ENCODE data around the gene CDH16.
A peak's percentile ranks its signal among the peaks of the same experiment; 100 is the strongest.

Gene CDH16

GRCh38 chr16:66895689-66895979 is 23.1 kb downstream of the CDH16 start:
- no peak for DNase-seq

DNA sequence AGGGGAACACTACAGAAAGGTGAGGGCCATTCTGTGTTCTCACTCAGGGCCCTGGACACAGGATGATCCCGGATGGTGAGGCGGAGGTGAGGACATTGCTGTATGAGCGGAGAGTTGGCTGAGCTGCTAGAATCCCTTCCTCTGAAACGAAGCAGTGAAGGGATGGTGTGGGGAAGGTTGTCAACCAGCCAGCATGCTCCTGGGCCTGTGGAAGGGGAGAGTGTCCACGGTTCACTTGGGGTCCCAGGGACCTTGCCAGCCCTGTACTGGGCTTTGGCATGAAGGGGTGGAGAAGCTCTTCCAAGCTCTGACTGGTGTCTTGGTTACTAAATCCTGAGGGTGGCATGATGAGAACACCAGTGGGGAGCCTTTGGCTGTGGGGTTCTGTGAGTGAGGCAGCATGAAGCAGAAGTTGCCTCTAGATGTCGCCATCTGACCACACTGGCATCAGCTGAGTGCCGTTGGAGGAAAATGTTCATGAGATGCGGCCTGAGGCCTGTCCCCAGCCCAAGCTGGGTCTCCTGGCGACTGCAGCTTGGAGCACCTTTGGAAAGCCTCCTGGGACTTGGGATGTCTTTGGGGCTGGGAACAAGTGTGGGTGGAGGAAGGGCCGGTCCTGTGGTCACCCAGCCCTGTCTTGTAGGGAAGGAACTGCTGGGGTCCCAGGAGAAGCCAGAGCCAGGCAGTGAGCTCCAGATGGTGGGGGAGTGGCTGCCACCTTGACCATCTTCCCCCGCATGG is 23.6 kb downstream of the CDH16 start:
- peak; percentile 71 for DNase-seq

DNA sequence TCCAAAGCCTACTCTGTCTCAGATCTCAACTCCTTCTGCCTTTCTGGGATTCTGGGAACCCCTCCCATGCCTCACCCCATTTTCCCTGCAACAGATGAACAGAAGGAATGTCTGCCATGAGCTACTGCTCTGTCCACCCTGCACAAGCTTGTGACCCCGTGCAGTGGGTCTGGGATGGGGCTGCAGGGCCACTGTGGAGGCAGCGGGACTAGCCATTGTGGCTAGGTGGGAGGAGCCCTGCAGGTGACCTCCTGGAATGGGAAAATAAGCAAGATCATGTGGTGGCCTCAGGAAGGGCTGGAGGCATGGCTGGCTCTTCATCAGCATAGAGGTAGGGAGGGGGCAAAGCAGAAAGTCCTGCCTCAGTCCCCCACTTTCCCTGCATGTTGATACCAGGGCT is 24.6 kb downstream of the CDH16 start:
- DNase-seq, result no peak

- no peak for DNase-seq
Measured at GRCh38 chr16:66891797-66892196, 26.9 kb downstream of the CDH16 start.

GRCh38 chr16:66891360-66891759 is 27.3 kb downstream of the CDH16 start:
- no peak for DNase-seq

DNA sequence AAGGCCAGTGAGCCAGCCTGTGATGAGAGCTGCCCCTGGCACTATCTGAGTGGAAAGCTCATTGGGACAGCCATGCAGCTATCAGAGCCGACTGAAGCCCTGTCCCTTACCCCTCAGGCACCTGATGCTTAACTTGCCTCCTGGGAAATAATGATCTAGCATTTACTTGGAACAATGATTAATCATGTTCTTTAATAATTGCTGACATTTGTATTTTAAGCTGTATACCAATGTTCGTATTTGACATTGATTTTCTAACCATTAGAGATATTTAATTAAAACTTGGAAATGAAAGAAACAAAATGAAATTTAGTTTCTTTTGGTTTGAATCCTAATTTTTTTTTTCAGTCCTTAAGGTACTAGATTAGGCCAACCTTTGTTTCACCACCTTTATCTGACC is 27.9 kb downstream of the CDH16 start:
- no peak for DNase-seq

GRCh38 chr16:66889622-66890021 is 29.1 kb downstream of the CDH16 start:
- DNase-seq, result no peak

- DNase-seq, result no peak
Measured at GRCh38 chr16:66888647-66889615, 29.8 kb downstream of the CDH16 start.

DNA sequence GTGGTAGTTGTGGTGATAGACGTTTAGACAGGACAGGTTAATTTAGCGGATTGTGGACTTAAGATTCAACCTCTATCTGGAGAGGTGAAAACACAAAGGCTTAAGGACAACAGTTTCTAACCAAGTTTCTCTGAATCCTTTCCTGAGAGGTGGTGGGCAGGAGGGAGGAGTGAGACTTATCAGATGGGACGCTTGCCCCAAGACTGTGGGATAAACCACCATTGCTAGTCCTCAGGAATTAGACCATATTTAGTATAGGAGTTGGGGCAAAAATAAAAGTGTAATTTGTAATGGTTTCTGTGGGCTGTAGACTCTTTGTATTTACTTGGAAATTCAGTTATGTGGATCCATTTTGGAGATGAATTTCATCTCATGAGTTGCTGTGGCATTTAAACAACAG is 31.8 kb downstream of the CDH16 start:
- no peak for DNase-seq

- no peak for DNase-seq
Measured at GRCh38 chr16:66886321-66886720, 32.4 kb downstream of the CDH16 start.

GRCh38 chr16:66885491-66885890 is 33.2 kb downstream of the CDH16 start:
- DNase-seq, result no peak

DNA sequence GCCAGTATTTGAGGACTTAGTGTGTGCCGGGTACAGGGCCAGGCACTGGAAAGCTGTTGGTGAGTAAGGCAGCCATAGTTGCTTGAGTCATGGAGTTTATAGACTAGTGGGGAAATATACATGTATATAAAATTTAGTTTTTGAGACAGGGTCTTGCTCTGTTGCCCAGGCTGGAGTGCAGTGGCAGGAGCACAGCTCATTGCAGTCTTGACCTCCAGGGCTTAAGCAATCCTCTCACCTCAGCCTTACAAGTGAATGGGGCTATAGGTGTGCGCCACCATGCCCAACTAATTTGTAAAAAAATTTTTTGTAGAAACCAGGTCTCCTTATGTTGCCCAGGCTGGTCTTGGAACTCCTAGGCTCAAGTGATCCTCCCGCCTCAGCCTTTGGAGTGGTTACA is 36.0 kb downstream of the CDH16 start:
- no peak for DNase-seq

- DNase-seq, result no peak
Measured at GRCh38 chr16:66881964-66882508, 36.6 kb downstream of the CDH16 start.

GRCh38 chr16:66881560-66881959 is 37.1 kb downstream of the CDH16 start:
- DNase-seq, result no peak

DNA sequence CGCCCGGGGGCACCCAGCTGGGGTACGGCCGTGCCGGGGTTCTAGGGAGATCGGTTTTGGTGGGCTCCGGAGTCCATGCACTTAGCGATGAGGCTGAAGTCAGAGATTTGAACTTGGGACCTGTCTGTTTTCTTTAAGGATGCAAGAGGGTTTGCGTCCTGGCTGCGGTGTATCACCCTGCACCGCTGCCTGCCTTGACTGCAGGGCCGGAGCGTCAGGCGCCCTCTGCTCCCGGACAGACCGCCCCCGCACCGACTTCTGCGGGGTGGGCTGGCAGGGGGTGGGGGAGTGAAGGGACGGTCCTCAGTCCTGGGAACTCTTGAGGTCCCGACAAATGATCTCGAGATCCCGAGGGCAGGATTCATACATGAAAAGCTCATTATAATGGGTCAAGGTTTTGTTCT is 37.7 kb downstream of the CDH16 start:
- no peak for DNase-seq

DNA sequence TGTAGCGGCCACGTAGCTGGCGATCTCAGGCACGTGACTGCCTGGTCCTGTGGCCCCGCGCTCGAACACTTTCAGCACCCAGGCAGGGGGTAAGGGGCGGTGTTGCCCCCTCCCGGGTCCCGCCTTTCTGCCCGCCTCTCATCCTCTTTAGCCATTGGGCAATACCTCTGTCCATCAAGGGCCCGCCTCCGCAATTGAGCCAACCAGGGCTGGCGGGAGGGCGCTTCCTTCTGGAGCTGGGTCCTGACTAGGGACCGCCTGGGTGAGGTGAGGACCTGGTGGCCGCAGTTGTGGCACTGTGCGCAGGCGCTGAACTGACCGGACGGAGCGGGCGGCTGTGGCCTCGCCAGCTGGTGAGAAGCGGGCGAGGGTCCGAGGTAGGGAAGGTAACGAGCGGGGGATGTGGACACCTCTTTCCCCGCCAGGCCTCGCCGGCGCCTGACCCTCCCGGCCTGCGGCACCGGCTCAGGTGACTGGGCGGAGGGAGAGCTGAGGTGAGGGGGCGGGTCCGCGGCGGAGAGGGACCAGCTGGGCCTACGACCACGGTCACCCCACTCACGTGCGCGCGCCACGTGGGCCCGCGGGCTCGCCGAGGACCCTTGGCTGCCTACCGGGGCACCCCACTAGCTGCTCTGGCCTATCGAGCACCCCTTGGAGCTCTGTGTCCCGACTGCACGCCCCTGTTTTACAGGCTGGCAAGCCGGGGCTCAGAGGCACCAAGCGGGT is 38.2 kb downstream of the CDH16 start, which contains the start of gene PDP2:
PDP2 (plus strand) TSS at position 228 of the 726 bp plus-strand sequence. CDS start 3,770 bp downstream, outside the sequence.
- peak; percentile 74 for DNase-seq

GRCh38 chr16:66878067-66878466 is 40.6 kb downstream of the CDH16 start:
- DNase-seq, result no peak

GRCh38 chr16:66874079-66874775 is 44.5 kb downstream of the CDH16 start:
- DNase-seq, result no peak

- no peak for DNase-seq
Measured at GRCh38 chr16:66873685-66874055, 45.0 kb downstream of the CDH16 start.

- peak; percentile 91 for DNase-seq
Measured at GRCh38 chr16:66872943-66873684, 45.6 kb downstream of the CDH16 start.

DNA sequence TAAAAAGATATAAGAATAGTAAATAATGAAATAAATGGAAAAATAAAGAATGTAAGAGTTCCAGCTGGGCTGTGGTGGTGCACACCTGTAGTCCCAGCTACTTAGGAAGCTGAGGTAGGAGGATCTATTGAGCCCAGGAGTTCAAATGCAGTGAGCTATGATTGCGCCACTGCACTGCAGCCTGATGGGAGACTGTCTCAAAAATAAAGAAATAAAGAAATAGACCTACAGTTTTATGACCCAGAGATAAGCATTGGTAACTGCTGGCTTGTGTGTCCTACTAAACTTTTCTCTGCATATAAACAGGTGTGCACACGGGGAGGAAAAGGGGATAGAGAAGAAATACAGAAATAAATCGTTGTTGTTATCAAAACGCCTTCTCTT is 46.1 kb downstream of the CDH16 start:
- DNase-seq, result no peak

GRCh38 chr16:66871840-66872239 is 46.8 kb downstream of the CDH16 start:
- DNase-seq, result no peak
